Fibroblast of lung (primary cell): ENCODE measurements around the gene NOSIP. TPM values are rescaled to one million over a fixed set of nuclear protein-coding genes. Genes with fewer than 3 reads are reported as not detected.
A peak's percentile ranks its signal among the peaks of the same experiment; 100 is the strongest.

Experiments used
- DNase-seq, 2 donors: peaks; one replicate each; pipeline versions ENCODE4 v3.0.0 to v3.0.0-alpha.2; 2010; ENCODE audit warnings: low read depth in 2 of 2
- H2AFZ ChIP-seq: 2 replicates; pipeline ENCODE4 v1.5.1; 2012; ENCODE audit warnings: low read length, control low read depth, inconsistent platforms
- H3K27ac ChIP-seq: 2 replicates; pipeline ENCODE4 v1.5.1; 2011; ENCODE audit warnings: low read length, control low read depth; ENCODE audit not compliant: insufficient read depth
- H3K27me3 ChIP-seq: 2 replicates; pipeline ENCODE4 v1.5.1; 2011; ENCODE audit warnings: mild to moderate bottlenecking, low read length; ENCODE audit not compliant: control insufficient read depth, insufficient read depth
- H3K36me3 ChIP-seq: 2 replicates; pipeline ENCODE4 v1.5.1; 2011; ENCODE audit warnings: low read length; ENCODE audit not compliant: control insufficient read depth, insufficient read depth
- H3K4me1 ChIP-seq: 2 replicates; pipeline ENCODE4 v1.5.1; 2011; ENCODE audit warnings: low read length; ENCODE audit not compliant: control insufficient read depth, insufficient read depth; ENCODE audit errors: extremely low read depth
- H3K4me2 ChIP-seq: 2 replicates; pipeline ENCODE4 v1.5.1; 2011; ENCODE audit warnings: low read length, control low read depth; ENCODE audit not compliant: insufficient read depth; ENCODE audit errors: extremely low read depth
- H3K4me3 ChIP-seq, 4 experiments: fragments of 200-600 bp in 1 of 4; sonication (generic) in 1 of 4; replicated peaks in 1 of 4; 2 replicates each; pipeline ENCODE4 v1.5.1; 2011 to 2016; ENCODE audit warnings: low read length in 4 of 4, low read depth in 3 of 4, mild to moderate bottlenecking in 3 of 4, control low read depth in 2 of 4, inconsistent platforms in 1 of 4, mixed read lengths in 1 of 4; ENCODE audit not compliant: insufficient read depth in 1 of 4; ENCODE audit errors: control extremely low read depth in 1 of 4
- H3K79me2 ChIP-seq: 2 replicates; pipeline ENCODE4 v1.5.1; 2012; ENCODE audit warnings: mild to moderate bottlenecking, low read length, inconsistent platforms; ENCODE audit not compliant: control insufficient read depth, insufficient read depth
- H3K9ac ChIP-seq: 2 replicates; pipeline ENCODE4 v1.5.1; 2011; ENCODE audit warnings: mild to moderate bottlenecking, low read length, control low read depth; ENCODE audit not compliant: insufficient read depth
- H3K9me3 ChIP-seq: 2 replicates; pipeline ENCODE4 v1.5.1; 2012; ENCODE audit warnings: low read depth, low read length; ENCODE audit not compliant: control insufficient read depth, insufficient read depth
- H4K20me1 ChIP-seq: 2 replicates; pipeline ENCODE4 v1.5.1; 2011; ENCODE audit warnings: low read length; ENCODE audit not compliant: control insufficient read depth, insufficient read depth; ENCODE audit errors: extremely low read depth
- CTCF ChIP-seq, 2 donors: IDR thresholded peaks in 1 of 2; conservative IDR thresholded peaks in 1 of 2; 1 replicate in 1 of 2; 2 replicates in 1 of 2; pipeline ENCODE4 v1.5.1; 2011 to 2012; ENCODE audit warnings: low read length in 2 of 2, control low read depth in 1 of 2, inconsistent platforms in 1 of 2, low read depth in 1 of 2, mild to moderate bottlenecking in 1 of 2
- EZH2 ChIP-seq: IDR thresholded peaks from 2 replicates; pipeline ENCODE4 v1.5.1; 2012; ENCODE audit warnings: low read length, control low read depth, mild to moderate bottlenecking; ENCODE audit errors: missing control alignments
- polyA plus RNA-seq, 2 donors: library from polyadenylated mRNA; depleted of rRNA in 1 of 2; stranded (reverse) in 1 of 2; unstranded in 1 of 2; fragments of >200 nt; gene quantifications; 2 replicates each; pipeline ENCODE4 v1.2.1, GENCODE V29; 2011 to 2012; ENCODE audit warnings: missing spikeins in 1 of 2
- total RNA-seq: library from RNA; depleted of rRNA; stranded (reverse); fragments of >200 nt; gene quantifications from 2 replicates; pipeline ENCODE4 v1.2.1, GENCODE V29; 2014

Gene NOSIP
- total and polyA plus RNA-seq, 2 donors (not counting 1 experiment from before 2014, with no cell fraction given) = 41.2 to 67.9 TPM

DNA sequence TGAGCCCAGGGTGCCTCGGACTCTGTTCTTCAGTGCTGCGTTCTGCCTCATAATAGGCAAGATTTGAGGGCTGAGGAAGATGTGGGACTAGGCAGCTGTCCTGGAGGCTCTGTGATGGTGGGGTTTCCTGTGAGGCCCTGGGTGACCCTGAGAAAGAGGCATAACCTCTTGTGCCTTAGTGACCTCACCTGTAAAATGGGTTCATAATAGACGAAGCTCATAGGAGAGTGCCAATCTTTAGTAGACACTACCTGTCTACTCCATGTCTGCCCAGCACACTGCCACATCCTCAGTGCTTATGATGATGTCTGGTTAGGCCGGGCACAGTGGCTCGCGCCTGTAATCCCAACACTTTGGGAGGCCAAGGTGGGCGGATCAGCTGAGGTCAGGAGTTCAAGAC, 36.2 kb upstream of the NOSIP start:
- Histone ChIP-seq H3K4me2 (no peak overlapping the region), H3K36me3 (peaks cover 20% of the 10 kb centered on the region), H3K79me2 (peaks cover 10% of the 10 kb centered on the region), H3K27ac (no peak overlapping the region), H3K4me1 (peaks cover 15% of the 10 kb centered on the region), H4K20me1 (no peaks in the 10 kb centered on the region), H3K4me3 (no peak overlapping the region), H3K27me3 (no peaks in the 10 kb centered on the region), H2AFZ (no peak overlapping the region), H3K9me3 (no peaks in the 10 kb centered on the region), H3K9ac (no peak overlapping the region)
- no peak for DNase-seq
- TF ChIP-seq CTCF (conservative IDR thresholded peaks at IDR 0.05 in 1 of 2, IDR thresholded peaks at IDR 0.05 in 1 of 2; ENCODE audit: low read depth in 1 of 2, low read length in 2 of 2) = no peak
- no peak for TF ChIP-seq EZH2

DNA sequence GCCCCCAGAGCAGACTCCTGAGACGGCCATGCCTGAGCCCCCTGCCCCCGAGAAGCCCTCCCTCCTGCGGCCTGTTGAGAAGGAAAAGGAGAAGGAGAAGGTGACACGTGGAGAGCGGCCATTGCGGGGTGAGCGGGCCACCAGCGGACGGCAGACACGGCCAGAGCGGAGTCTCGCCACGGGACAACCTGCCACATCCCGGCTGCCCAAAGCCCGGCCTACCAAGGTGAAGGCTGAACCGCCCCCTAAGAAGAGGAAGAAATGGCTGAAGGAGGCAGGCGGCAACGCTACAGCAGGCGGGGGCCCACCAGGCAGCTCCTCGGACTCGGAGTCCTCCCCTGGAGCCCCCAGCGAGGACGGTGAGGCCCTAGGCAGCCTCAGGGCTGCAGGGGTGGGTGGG, 35.5 kb upstream of the NOSIP start:
- Histone ChIP-seq H3K79me2 (peaks cover 13% of the 10 kb centered on the region), H3K36me3 (peaks cover 20% of the 10 kb centered on the region), H3K4me1 (peaks cover 15% of the 10 kb centered on the region), H3K9me3 (no peaks in the 10 kb centered on the region), H3K9ac (no peak overlapping the region), H3K4me2 (no peak overlapping the region), H2AFZ (no peak overlapping the region), H4K20me1 (no peaks in the 10 kb centered on the region), H3K27ac (no peak overlapping the region), H3K27me3 (no peaks in the 10 kb centered on the region), H3K4me3 (no peak overlapping the region)
- no peak for TF ChIP-seq EZH2
- no peak for TF ChIP-seq CTCF (conservative IDR thresholded peaks at IDR 0.05 in 1 of 2, IDR thresholded peaks at IDR 0.05 in 1 of 2; ENCODE audit: low read depth in 1 of 2, low read length in 2 of 2)
- DNase-seq = no peak

- Histone ChIP-seq H3K27ac (peak overlapping the region; percentile 33), H3K9ac (peak overlapping the region; percentile 37), H3K4me2 (peak overlapping the region; percentile 23), H3K27me3 (no peaks in the 10 kb centered on the region), H3K9me3 (no peaks in the 10 kb centered on the region), H3K79me2 (peaks cover 18% of the 10 kb centered on the region), H3K4me3 (no peak overlapping the region), H3K4me1 (peaks cover 15% of the 10 kb centered on the region), H4K20me1 (no peaks in the 10 kb centered on the region), H2AFZ (no peak overlapping the region), H3K36me3 (peaks cover 20% of the 10 kb centered on the region)
- TF ChIP-seq EZH2 = no peak
- peak in 1 of 2 donors; percentile 27 for TF ChIP-seq CTCF (conservative IDR thresholded peaks at IDR 0.05 in 1 of 2, IDR thresholded peaks at IDR 0.05 in 1 of 2; ENCODE audit: low read depth in 1 of 2, low read length in 2 of 2)
- peak; percentile 80 to 88 for DNase-seq
Observed at GRCh38 chr19:49614096-49614833, 33.9 kb upstream of the NOSIP start.
